Fibroblast of mammary gland (primary cell): ENCODE data around the gene DYNC1I1.

Experiments used
- DNase-seq: peaks from one replicate; pipeline ENCODE4 v3.0.0-alpha.2; 2010; ENCODE audit warnings: low read depth
- H3K4me3 ChIP-seq: 2 replicates; pipeline ENCODE4 v1.5.1; 2011; ENCODE audit warnings: low read depth, mild to moderate bottlenecking, low read length, moderate library complexity; ENCODE audit not compliant: control insufficient read depth
- CTCF ChIP-seq: conservative IDR thresholded peaks from 2 replicates; pipeline ENCODE4 v1.5.1; 2011; ENCODE audit warnings: low read depth, low read length, inconsistent platforms; ENCODE audit not compliant: control insufficient read depth, insufficient read depth

The DYNC1I1 gene

GRCh38 chr7:95772298-95772770 lies at the start of gene DYNC1I1:
Gene DYNC1I1, plus strand, starts transcription at chr7:95772554. Its CDS starts 32,176 bp downstream, at chr7:95804730.
- peak; percentile 64 for DNase-seq
- TF ChIP-seq CTCF, result no peak
- peak within 1 kb of the TSS; percentile 58 for H3K4me3 ChIP-seq

- TF ChIP-seq CTCF, result peak; percentile 41
- peak; percentile 56 for DNase-seq
- H3K4me3 ChIP-seq, result no peak overlapping the region
These were observed 48.7 kb upstream of the DYNC1I1 start for GRCh38 chr7:95723583-95724180.

GRCh38 chr7:95725205-95725604 lies 47.1 kb upstream of the DYNC1I1 start:
- no peak for TF ChIP-seq CTCF
- H3K4me3 ChIP-seq, result no peak overlapping the region
- no peak for DNase-seq

GRCh38 chr7:95730493-95731280 lies 41.7 kb upstream of the DYNC1I1 start:
- no peak for DNase-seq
- H3K4me3 ChIP-seq, result no peak overlapping the region
- no peak for TF ChIP-seq CTCF

- TF ChIP-seq CTCF, result no peak
- no peak overlapping the region for H3K4me3 ChIP-seq
- no peak for DNase-seq
These were observed 35.7 kb upstream of the DYNC1I1 start for GRCh38 chr7:95736635-95737034.

- no peak for TF ChIP-seq CTCF
- no peak for DNase-seq
- H3K4me3 ChIP-seq, result no peak overlapping the region
These were observed 34.4 kb upstream of the DYNC1I1 start for GRCh38 chr7:95737828-95738505.
